ENCODE data around the gene HIF3A. TPM values are rescaled to one million over a fixed set of nuclear protein-coding genes. Genes with fewer than 3 reads are reported as not detected.
"Not testable (repeated sequence)": the region's sequence is repeated elsewhere in the genome, so short reads cannot be mapped to it uniquely, and the experiment has no call there.

The HIF3A gene
- total RNA-seq = not detected

- H3K4me3 ChIP-seq (ENCODE audit: low read length) = no peak within 1 kb of the TSS
- H3K4me1 ChIP-seq (ENCODE audit: insufficient read depth, low read length) = no peaks in the 10 kb centered on the region
- no peaks in the 10 kb centered on the region for H3K9me3 ChIP-seq (ENCODE audit: low read depth, low read length)
- H3K27me3 ChIP-seq (ENCODE audit: insufficient read depth, low read length) = peaks cover 12% of the 10 kb centered on the region
These were observed at the start of gene HIF3A for GRCh38 chr19:46296722-46297461. Gene HIF3A (plus strand): TSS chr19:46297042. CDS start chr19:46297077, 35 bp downstream.

GRCh38 chr19:46250076-46250735 is 46.6 kb upstream of the HIF3A start:
- Histone ChIP-seq H3K9me3 (ENCODE audit: low read depth, low read length) (no peaks in the 10 kb centered on the region), H3K4me3 (ENCODE audit: low read length) (no peak overlapping the region), H3K4me1 (ENCODE audit: insufficient read depth, low read length) (no peaks in the 10 kb centered on the region), H3K27me3 (ENCODE audit: insufficient read depth, low read length) (peaks cover 11% of the 10 kb centered on the region)

GRCh38 chr19:46251416-46251815 is 45.4 kb upstream of the HIF3A start:
- Histone ChIP-seq H3K4me3 (ENCODE audit: low read length) (no peak overlapping the region), H3K9me3 (ENCODE audit: low read depth, low read length) (no peaks in the 10 kb centered on the region), H3K4me1 (ENCODE audit: insufficient read depth, low read length) (no peaks in the 10 kb centered on the region), H3K27me3 (ENCODE audit: insufficient read depth, low read length) (peaks cover 10% of the 10 kb centered on the region)

GRCh38 chr19:46254776-46255175 is 42.1 kb upstream of the HIF3A start:
- no peak overlapping the region for H3K4me3 ChIP-seq (ENCODE audit: low read length)
- no peaks in the 10 kb centered on the region for H3K27me3 ChIP-seq (ENCODE audit: insufficient read depth, low read length)
- no peaks in the 10 kb centered on the region for H3K4me1 ChIP-seq (ENCODE audit: insufficient read depth, low read length)
- H3K9me3 ChIP-seq (ENCODE audit: low read depth, low read length) = no peaks in the 10 kb centered on the region

GRCh38 chr19:46256855-46257254 is 40.0 kb upstream of the HIF3A start:
- Histone ChIP-seq H3K4me1 (ENCODE audit: insufficient read depth, low read length) (no peaks in the 10 kb centered on the region), H3K27me3 (ENCODE audit: insufficient read depth, low read length) (no peaks in the 10 kb centered on the region), H3K9me3 (ENCODE audit: low read depth, low read length) (no peaks in the 10 kb centered on the region), H3K4me3 (ENCODE audit: low read length) (no peak overlapping the region)

- not testable (repeated sequence) for H3K27me3 ChIP-seq (ENCODE audit: insufficient read depth, low read length); H3K9me3 ChIP-seq (ENCODE audit: low read depth, low read length); H3K4me3 ChIP-seq (ENCODE audit: low read length)
- peaks cover 12% of the 10 kb centered on the region for H3K4me1 ChIP-seq (ENCODE audit: insufficient read depth, low read length)
These were observed 35.3 kb upstream of the HIF3A start for GRCh38 chr19:46261501-46261900.

GRCh38 chr19:46262684-46263296 is 34.1 kb upstream of the HIF3A start:
- not testable (repeated sequence) for H3K4me3 ChIP-seq (ENCODE audit: low read length); H3K9me3 ChIP-seq (ENCODE audit: low read depth, low read length); H3K27me3 ChIP-seq (ENCODE audit: insufficient read depth, low read length)
- H3K4me1 ChIP-seq (ENCODE audit: insufficient read depth, low read length) = peaks cover 12% of the 10 kb centered on the region

GRCh38 chr19:46264801-46265200 is 32.0 kb upstream of the HIF3A start:
- not testable (repeated sequence) for H3K4me3 ChIP-seq (ENCODE audit: low read length); H3K9me3 ChIP-seq (ENCODE audit: low read depth, low read length)
- Histone ChIP-seq H3K4me1 (ENCODE audit: insufficient read depth, low read length) (peaks cover 12% of the 10 kb centered on the region), H3K27me3 (ENCODE audit: insufficient read depth, low read length) (peaks cover 11% of the 10 kb centered on the region)

GRCh38 chr19:46265217-46265828 is 31.5 kb upstream of the HIF3A start:
- H3K9me3 ChIP-seq (ENCODE audit: low read depth, low read length) = no peaks in the 10 kb centered on the region
- H3K4me1 ChIP-seq (ENCODE audit: insufficient read depth, low read length) = peaks cover 12% of the 10 kb centered on the region
- peaks cover 16% of the 10 kb centered on the region for H3K27me3 ChIP-seq (ENCODE audit: insufficient read depth, low read length)
- H3K4me3 ChIP-seq (ENCODE audit: low read length) = no peak overlapping the region

- no peak overlapping the region for H3K4me3 ChIP-seq (ENCODE audit: low read length)
- no peaks in the 10 kb centered on the region for H3K9me3 ChIP-seq (ENCODE audit: low read depth, low read length)
- H3K27me3 ChIP-seq (ENCODE audit: insufficient read depth, low read length) = peaks cover 34% of the 10 kb centered on the region
- H3K4me1 ChIP-seq (ENCODE audit: insufficient read depth, low read length) = no peaks in the 10 kb centered on the region
These were observed 27.7 kb upstream of the HIF3A start for GRCh38 chr19:46269101-46269500.

- H3K4me1 ChIP-seq (ENCODE audit: insufficient read depth, low read length) = no peaks in the 10 kb centered on the region
- H3K27me3 ChIP-seq (ENCODE audit: insufficient read depth, low read length) = peaks cover 34% of the 10 kb centered on the region
- no peak overlapping the region for H3K4me3 ChIP-seq (ENCODE audit: low read length)
- no peaks in the 10 kb centered on the region for H3K9me3 ChIP-seq (ENCODE audit: low read depth, low read length)
These were observed 26.2 kb upstream of the HIF3A start for GRCh38 chr19:46270521-46271256.

- Histone ChIP-seq H3K27me3 (ENCODE audit: insufficient read depth, low read length) (peaks cover 34% of the 10 kb centered on the region), H3K4me1 (ENCODE audit: insufficient read depth, low read length) (no peaks in the 10 kb centered on the region), H3K9me3 (ENCODE audit: low read depth, low read length) (no peaks in the 10 kb centered on the region), H3K4me3 (ENCODE audit: low read length) (no peak overlapping the region)
These were observed 25.2 kb upstream of the HIF3A start for GRCh38 chr19:46271481-46272197.

- H3K4me3 ChIP-seq (ENCODE audit: low read length); H3K9me3 ChIP-seq (ENCODE audit: low read depth, low read length); H3K4me1 ChIP-seq (ENCODE audit: insufficient read depth, low read length): not testable (repeated sequence)
- peaks cover 24% of the 10 kb centered on the region for H3K27me3 ChIP-seq (ENCODE audit: insufficient read depth, low read length)
These were observed 22.9 kb upstream of the HIF3A start for GRCh38 chr19:46273931-46274330.

- H3K4me3 ChIP-seq (ENCODE audit: low read length) = no peak overlapping the region
- no peaks in the 10 kb centered on the region for H3K27me3 ChIP-seq (ENCODE audit: insufficient read depth, low read length)
- H3K4me1 ChIP-seq (ENCODE audit: insufficient read depth, low read length) = no peaks in the 10 kb centered on the region
- no peaks in the 10 kb centered on the region for H3K9me3 ChIP-seq (ENCODE audit: low read depth, low read length)
These were observed 17.7 kb upstream of the HIF3A start for GRCh38 chr19:46279177-46279576.

Measured in mononuclear cell (primary cell).